C4-2B (cell line): ENCODE data around the gene RFT1.

ENCODE experiments used
- ZFX ChIP-seq: fragments of 450-650 bp; IDR thresholded peaks from 2 replicates; pipeline ENCODE4 v1.6.1; 2017
- TF ChIP-seq, protein P1 (sequence below): fragments of 450-650 bp; conservative IDR thresholded peaks from 2 replicates; pipeline ENCODE4 v1.5.1; 2017; ENCODE audit warnings: mild to moderate bottlenecking

DNA sequence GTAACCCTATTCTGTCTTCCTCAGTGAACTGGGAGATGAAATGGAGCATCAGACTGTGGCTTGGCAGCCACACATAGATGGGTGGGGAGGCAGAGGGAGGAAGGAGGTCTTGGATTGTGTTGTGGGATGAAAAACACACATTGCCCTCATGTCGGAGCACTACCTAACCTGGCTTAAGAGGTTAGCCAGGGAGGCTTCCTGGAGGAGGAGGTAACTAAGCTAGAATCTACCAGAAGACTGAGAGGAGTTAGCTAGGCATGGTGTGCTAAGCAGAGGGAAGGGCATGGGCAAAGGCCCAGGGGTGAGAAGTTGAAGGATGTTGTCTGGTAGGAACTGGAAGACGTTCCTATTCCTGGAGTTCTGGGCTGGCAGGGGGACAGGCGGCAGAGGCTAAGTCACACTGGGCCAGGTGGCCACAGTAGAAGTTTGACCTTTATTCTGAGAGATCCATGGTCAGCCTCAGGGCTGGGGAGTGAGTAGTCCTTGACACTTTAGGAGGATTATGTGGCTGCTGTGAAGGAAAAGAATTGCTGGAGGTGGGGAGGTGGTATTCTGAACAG lies 23.1 kb upstream of the RFT1 start:
- TF ChIP-seq, protein P1, sequence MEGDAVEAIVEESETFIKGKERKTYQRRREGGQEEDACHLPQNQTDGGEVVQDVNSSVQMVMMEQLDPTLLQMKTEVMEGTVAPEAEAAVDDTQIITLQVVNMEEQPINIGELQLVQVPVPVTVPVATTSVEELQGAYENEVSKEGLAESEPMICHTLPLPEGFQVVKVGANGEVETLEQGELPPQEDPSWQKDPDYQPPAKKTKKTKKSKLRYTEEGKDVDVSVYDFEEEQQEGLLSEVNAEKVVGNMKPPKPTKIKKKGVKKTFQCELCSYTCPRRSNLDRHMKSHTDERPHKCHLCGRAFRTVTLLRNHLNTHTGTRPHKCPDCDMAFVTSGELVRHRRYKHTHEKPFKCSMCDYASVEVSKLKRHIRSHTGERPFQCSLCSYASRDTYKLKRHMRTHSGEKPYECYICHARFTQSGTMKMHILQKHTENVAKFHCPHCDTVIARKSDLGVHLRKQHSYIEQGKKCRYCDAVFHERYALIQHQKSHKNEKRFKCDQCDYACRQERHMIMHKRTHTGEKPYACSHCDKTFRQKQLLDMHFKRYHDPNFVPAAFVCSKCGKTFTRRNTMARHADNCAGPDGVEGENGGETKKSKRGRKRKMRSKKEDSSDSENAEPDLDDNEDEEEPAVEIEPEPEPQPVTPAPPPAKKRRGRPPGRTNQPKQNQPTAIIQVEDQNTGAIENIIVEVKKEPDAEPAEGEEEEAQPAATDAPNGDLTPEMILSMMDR = no peak
- TF ChIP-seq ZFX = no peak
